Measurements from ENCODE around the gene GALNT2.

GALNT2 gene

GRCh38 chr1:230232371-230232771 is 165.3 kb downstream of the GALNT2 start:
- Histone ChIP-seq H3K27ac (ENCODE audit: low read depth, low read length) (no peak overlapping the region), H3K27me3 (ENCODE audit: control insufficient read depth, insufficient read depth, low read length) (no peaks in the 10 kb centered on the region), H3K36me3 (ENCODE audit: control insufficient read depth, insufficient read depth, low read length) (no peaks in the 10 kb centered on the region), H3K4me3 (ENCODE audit: low read depth, low read length) (peak overlapping the region; percentile 20; the same call in 1 of the 2 replicates), H3K9me3 (ENCODE audit: control insufficient read depth, insufficient read depth, low read depth, low read length) (no peaks in the 10 kb centered on the region), H3K4me1 (ENCODE audit: control insufficient read depth, insufficient read depth, low read length) (peaks cover 29% of the 10 kb centered on the region), H3K9ac (ENCODE audit: low read length) (no peak overlapping the region)

- Histone ChIP-seq H3K27me3 (ENCODE audit: control insufficient read depth, insufficient read depth, low read length) (no peaks in the 10 kb centered on the region), H3K9ac (ENCODE audit: low read length) (no peak overlapping the region), H3K4me1 (ENCODE audit: control insufficient read depth, insufficient read depth, low read length) (peaks cover 29% of the 10 kb centered on the region), H3K9me3 (ENCODE audit: control insufficient read depth, insufficient read depth, low read depth, low read length) (no peaks in the 10 kb centered on the region), H3K36me3 (ENCODE audit: control insufficient read depth, insufficient read depth, low read length) (no peaks in the 10 kb centered on the region), H3K4me3 (ENCODE audit: low read depth, low read length) (no peak overlapping the region), H3K27ac (ENCODE audit: low read depth, low read length) (no peak overlapping the region)
Observed at GRCh38 chr1:230233786-230234185, 166.7 kb downstream of the GALNT2 start.

- Histone ChIP-seq H3K36me3 (ENCODE audit: control insufficient read depth, insufficient read depth, low read length) (no peaks in the 10 kb centered on the region), H3K4me1 (ENCODE audit: control insufficient read depth, insufficient read depth, low read length) (peaks cover 21% of the 10 kb centered on the region), H3K27me3 (ENCODE audit: control insufficient read depth, insufficient read depth, low read length) (no peaks in the 10 kb centered on the region), H3K4me3 (ENCODE audit: low read depth, low read length) (no peak overlapping the region), H3K9ac (ENCODE audit: low read length) (no peak overlapping the region), H3K9me3 (ENCODE audit: control insufficient read depth, insufficient read depth, low read depth, low read length) (peaks cover 2% of the 10 kb centered on the region; the same call in 1 of the 2 replicates), H3K27ac (ENCODE audit: low read depth, low read length) (no peak overlapping the region)
Observed at GRCh38 chr1:230235876-230236275, 168.8 kb downstream of the GALNT2 start.

GRCh38 chr1:230236301-230237008 is 169.4 kb downstream of the GALNT2 start:
- Histone ChIP-seq H3K4me3 (ENCODE audit: low read depth, low read length) (no peak overlapping the region), H3K27ac (ENCODE audit: low read depth, low read length) (no peak overlapping the region), H3K9me3 (ENCODE audit: control insufficient read depth, insufficient read depth, low read depth, low read length) (peaks cover 2% of the 10 kb centered on the region; the same call in 1 of the 2 replicates), H3K9ac (ENCODE audit: low read length) (no peak overlapping the region), H3K4me1 (ENCODE audit: control insufficient read depth, insufficient read depth, low read length) (peaks cover 16% of the 10 kb centered on the region), H3K27me3 (ENCODE audit: control insufficient read depth, insufficient read depth, low read length) (no peaks in the 10 kb centered on the region), H3K36me3 (ENCODE audit: control insufficient read depth, insufficient read depth, low read length) (no peaks in the 10 kb centered on the region)

- Histone ChIP-seq H3K9ac (ENCODE audit: low read length) (no peak overlapping the region), H3K36me3 (ENCODE audit: control insufficient read depth, insufficient read depth, low read length) (no peaks in the 10 kb centered on the region), H3K4me3 (ENCODE audit: low read depth, low read length) (no peak overlapping the region), H3K9me3 (ENCODE audit: control insufficient read depth, insufficient read depth, low read depth, low read length) (peaks cover 2% of the 10 kb centered on the region; the same call in 1 of the 2 replicates), H3K27ac (ENCODE audit: low read depth, low read length) (no peak overlapping the region), H3K4me1 (ENCODE audit: control insufficient read depth, insufficient read depth, low read length) (peaks cover 10% of the 10 kb centered on the region), H3K27me3 (ENCODE audit: control insufficient read depth, insufficient read depth, low read length) (no peaks in the 10 kb centered on the region)
Observed at GRCh38 chr1:230237009-230237370, 170.0 kb downstream of the GALNT2 start.

GRCh38 chr1:230237805-230238204 is 170.8 kb downstream of the GALNT2 start:
- Histone ChIP-seq H3K4me3 (ENCODE audit: low read depth, low read length) (no peak overlapping the region), H3K4me1 (ENCODE audit: control insufficient read depth, insufficient read depth, low read length) (peaks cover 3% of the 10 kb centered on the region), H3K27me3 (ENCODE audit: control insufficient read depth, insufficient read depth, low read length) (no peaks in the 10 kb centered on the region), H3K27ac (ENCODE audit: low read depth, low read length) (no peak overlapping the region), H3K36me3 (ENCODE audit: control insufficient read depth, insufficient read depth, low read length) (no peaks in the 10 kb centered on the region), H3K9ac (ENCODE audit: low read length) (no peak overlapping the region), H3K9me3 (ENCODE audit: control insufficient read depth, insufficient read depth, low read depth, low read length) (peaks cover 2% of the 10 kb centered on the region; the same call in 1 of the 2 replicates)

GRCh38 chr1:230240446-230241086 is 173.5 kb downstream of the GALNT2 start:
- H3K9me3 ChIP-seq (ENCODE audit: control insufficient read depth, insufficient read depth, low read depth, low read length): peaks cover 2% of the 10 kb centered on the region; the same call in 1 of the 2 replicates
- no peaks in the 10 kb centered on the region for H3K27me3 ChIP-seq (ENCODE audit: control insufficient read depth, insufficient read depth, low read length)
- H3K9ac ChIP-seq (ENCODE audit: low read length): no peak overlapping the region
- H3K4me3 ChIP-seq (ENCODE audit: low read depth, low read length): no peak overlapping the region
- no peak overlapping the region for H3K27ac ChIP-seq (ENCODE audit: low read depth, low read length)
- peaks cover 7% of the 10 kb centered on the region; the same call in 1 of the 2 replicates for H3K4me1 ChIP-seq (ENCODE audit: control insufficient read depth, insufficient read depth, low read length)
- H3K36me3 ChIP-seq (ENCODE audit: control insufficient read depth, insufficient read depth, low read length): 0 out of 2 replicates have a peak, but pooled peaks cover under 1% of the 10 kb centered on the region

- Histone ChIP-seq H3K27ac (ENCODE audit: low read depth, low read length) (no peak overlapping the region), H3K4me1 (ENCODE audit: control insufficient read depth, insufficient read depth, low read length) (peaks cover 7% of the 10 kb centered on the region; the same call in 1 of the 2 replicates), H3K36me3 (ENCODE audit: control insufficient read depth, insufficient read depth, low read length) (peaks cover 12% of the 10 kb centered on the region; the same call in 1 of the 2 replicates), H3K4me3 (ENCODE audit: low read depth, low read length) (no peak overlapping the region), H3K9ac (ENCODE audit: low read length) (no peak overlapping the region), H3K9me3 (ENCODE audit: control insufficient read depth, insufficient read depth, low read depth, low read length) (peaks cover 2% of the 10 kb centered on the region; the same call in 1 of the 2 replicates), H3K27me3 (ENCODE audit: control insufficient read depth, insufficient read depth, low read length) (no peaks in the 10 kb centered on the region)
Observed at GRCh38 chr1:230242326-230242725, 175.3 kb downstream of the GALNT2 start.

GRCh38 chr1:230243146-230243545 is 176.1 kb downstream of the GALNT2 start:
- Histone ChIP-seq H3K9ac (ENCODE audit: low read length) (no peak overlapping the region), H3K27ac (ENCODE audit: low read depth, low read length) (no peak overlapping the region), H3K9me3 (ENCODE audit: control insufficient read depth, insufficient read depth, low read depth, low read length) (peaks cover 2% of the 10 kb centered on the region; the same call in 1 of the 2 replicates), H3K4me3 (ENCODE audit: low read depth, low read length) (no peak overlapping the region), H3K4me1 (ENCODE audit: control insufficient read depth, insufficient read depth, low read length) (peaks cover 9% of the 10 kb centered on the region; the same call in 1 of the 2 replicates), H3K27me3 (ENCODE audit: control insufficient read depth, insufficient read depth, low read length) (no peaks in the 10 kb centered on the region), H3K36me3 (ENCODE audit: control insufficient read depth, insufficient read depth, low read length) (peaks cover 12% of the 10 kb centered on the region; the same call in 1 of the 2 replicates)

- no peak overlapping the region for H3K27ac ChIP-seq (ENCODE audit: low read depth, low read length)
Observed at GRCh38 chr1:230243583-230244353, 176.7 kb downstream of the GALNT2 start.

More at GRCh38 chr1:230243583-230244353, 176.7 kb downstream of the GALNT2 start:
- peaks cover 2% of the 10 kb centered on the region; the same call in 1 of the 2 replicates for H3K9me3 ChIP-seq (ENCODE audit: control insufficient read depth, insufficient read depth, low read depth, low read length)
- H3K4me1 ChIP-seq (ENCODE audit: control insufficient read depth, insufficient read depth, low read length): peaks cover 10% of the 10 kb centered on the region; the same call in 1 of the 2 replicates
- H3K27me3 ChIP-seq (ENCODE audit: control insufficient read depth, insufficient read depth, low read length): no peaks in the 10 kb centered on the region
- H3K9ac ChIP-seq (ENCODE audit: low read length): no peak overlapping the region
- no peak overlapping the region for H3K4me3 ChIP-seq (ENCODE audit: low read depth, low read length)
- H3K36me3 ChIP-seq (ENCODE audit: control insufficient read depth, insufficient read depth, low read length): peaks cover 12% of the 10 kb centered on the region; the same call in 1 of the 2 replicates
